ENCODE measurements around the gene PLD1.

- TF ChIP-seq CTCF (conservative IDR thresholded peaks at IDR 0.05), result 0 out of 2 replicates have a peak, but pooled peaks have one; percentile 16
- TF ChIP-seq EZH2 (IDR thresholded peaks at IDR 0.05; ENCODE audit: low read depth), result no peak
These were observed 4.6 kb downstream of the PLD1 start for GRCh38 chr3:171805687-171806086.

Measured in PC-9 (cell line).